Natural killer cell (primary cell): Measurements from ENCODE around the gene ATXN2. TPM values are rescaled to one million over a fixed set of nuclear protein-coding genes. Genes with fewer than 3 reads are reported as not detected.
A peak's percentile ranks its signal among the peaks of the same experiment; 100 is the strongest.

Experiments used
- ATAC-seq, 3 donors: fragments of 150-1000 bp in 2 of 3; fragments of 200-7000 bp in 1 of 3; cut with Tn5 transposase; 1 replicate in 1 of 3; 2 replicates in 2 of 3; pipeline ENCODE4 v1.10.0; 2021; ENCODE audit warnings: mild to moderate bottlenecking in 2 of 3, moderate library complexity in 2 of 3
- DNase-seq, 2 donors: peaks; one replicate each; pipeline versions ENCODE4 v3.0.0 to v3.0.0-alpha.2; 2013 to 2021; ENCODE audit warnings: mixed read lengths in 1 of 2
- H3K27ac ChIP-seq: one replicate; pipeline ENCODE4 v1.5.1; 2013; ENCODE audit warnings: mild to moderate bottlenecking, low read length
- H3K27me3 ChIP-seq: one replicate; pipeline ENCODE4 v1.6.1; 2013; ENCODE audit warnings: low read length; ENCODE audit not compliant: control insufficient read depth, insufficient read depth
- H3K36me3 ChIP-seq: one replicate; pipeline ENCODE4 v1.6.1; 2013; ENCODE audit warnings: low read length; ENCODE audit not compliant: control insufficient read depth, insufficient read depth
- H3K4me1 ChIP-seq: one replicate; pipeline ENCODE4 v1.6.1; 2013; ENCODE audit warnings: low read length; ENCODE audit not compliant: control insufficient read depth, insufficient read depth
- H3K4me3 ChIP-seq: one replicate; pipeline ENCODE4 v1.5.1; 2013; ENCODE audit warnings: low read length
- H3K9me3 ChIP-seq: one replicate; pipeline ENCODE4 v1.6.1; 2013; ENCODE audit warnings: low read length; ENCODE audit not compliant: control insufficient read depth, insufficient read depth
- H3K27ac Mint-ChIP-seq, 2 donors: one replicate each; pipeline ENCODE4 v1.8.0; 2022; ENCODE audit warnings: mild to moderate bottlenecking in 2 of 2, mixed read lengths in 2 of 2, moderate library complexity in 1 of 2
- H3K27me3 Mint-ChIP-seq, 2 donors: one replicate each; pipeline ENCODE4 v1.8.0; 2022; ENCODE audit warnings: low read depth in 2 of 2, mixed read lengths in 2 of 2
- H3K36me3 Mint-ChIP-seq: one replicate; pipeline ENCODE4 v1.8.0; 2022; ENCODE audit warnings: mixed read lengths
- H3K4me1 Mint-ChIP-seq, 2 donors: one replicate each; pipeline ENCODE4 v1.8.0; 2022; ENCODE audit warnings: mixed read lengths in 2 of 2
- H3K4me3 Mint-ChIP-seq: one replicate; pipeline ENCODE4 v1.8.0; 2022; ENCODE audit warnings: mild to moderate bottlenecking, moderate library complexity, mixed read lengths
- H3K9me3 Mint-ChIP-seq, 2 donors: one replicate each; pipeline ENCODE4 v1.8.0; 2022; ENCODE audit warnings: mixed read lengths in 2 of 2
- whole genome bisulfite sequencing: methylation state at CpG from one replicate; pipeline ENCODE4 v1.1.7; 2013; ENCODE audit warnings: missing lambda C conversion rate; ENCODE audit not compliant: insufficient coverage; 5-methylcytosine and 5-hydroxymethylcytosine counted together
- intact Hi-C: fragments of 100-400 bp; cut with micrococcal nuclease; formaldehyde crosslinking; loops from one replicate; pipeline ENCODE4 v1.14.2; 2022
- total RNA-seq, 4 donors: library from RNA; stranded (reverse); fragments of 120-200 nt in 1 of 4; gene quantifications; one replicate each; pipeline versions ENCODE4 v1.2.3 to v1.2.4, GENCODE V29; 2013 to 2022
- TF ChIP-seq, protein P1 (sequence below): fragments of 200-600 bp; IDR thresholded peaks from one replicate; pipeline ENCODE4 v1.8.0; 2022; ENCODE audit warnings: antibody characterized with exemption

Gene ATXN2
- total RNA-seq, 3 donors from 2014 or later (not counting 1 experiment from before 2014, with no cell fraction given), result 44.9 to 56.5 (median 51.5) TPM

DNA sequence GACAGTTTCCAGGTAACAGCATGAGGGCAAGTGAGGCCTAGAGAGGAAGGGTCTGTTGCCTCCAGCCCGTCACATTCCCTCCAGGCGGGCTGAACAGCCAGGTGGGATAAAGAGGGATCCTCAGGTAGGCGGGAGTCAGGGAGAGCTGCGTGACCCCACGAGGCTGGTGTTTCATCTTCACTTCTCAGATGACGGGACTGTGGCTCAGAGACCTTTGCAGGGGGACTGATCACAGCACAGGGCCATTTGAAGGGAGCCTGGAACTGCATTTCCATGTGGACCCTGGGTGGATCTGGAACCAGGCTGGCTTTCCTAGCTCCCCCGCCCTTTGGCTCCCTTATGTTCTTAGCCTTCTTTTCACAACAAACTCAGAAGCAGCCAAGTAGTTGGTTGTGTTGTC is 156.0 kb downstream of the ATXN2 start:
- DNase-seq (no peak), ATAC-seq (no peak)
- H3K27me3 ChIP-seq, result no peaks in the 10 kb centered on the region
- WGBS, result 96% methylated on average over 7 of the region's 7 CpGs
- no peak overlapping the region for H3K4me3 ChIP-seq
- Mint-ChIP-seq H3K4me1 (peaks cover 76 to 82% of the 10 kb centered on the region in 2 donors), H3K4me3 (peak overlapping the region; percentile 80), H3K9me3 (no peaks in the 10 kb centered on the region), H3K36me3 (no peaks in the 10 kb centered on the region), H3K27me3 (no peaks in the 10 kb centered on the region), H3K27ac (peak overlapping the region; percentile 96 to 100)
- H3K27ac ChIP-seq, result no peak overlapping the region
- H3K9me3 ChIP-seq, result no peaks in the 10 kb centered on the region
- TF ChIP-seq, protein P1, sequence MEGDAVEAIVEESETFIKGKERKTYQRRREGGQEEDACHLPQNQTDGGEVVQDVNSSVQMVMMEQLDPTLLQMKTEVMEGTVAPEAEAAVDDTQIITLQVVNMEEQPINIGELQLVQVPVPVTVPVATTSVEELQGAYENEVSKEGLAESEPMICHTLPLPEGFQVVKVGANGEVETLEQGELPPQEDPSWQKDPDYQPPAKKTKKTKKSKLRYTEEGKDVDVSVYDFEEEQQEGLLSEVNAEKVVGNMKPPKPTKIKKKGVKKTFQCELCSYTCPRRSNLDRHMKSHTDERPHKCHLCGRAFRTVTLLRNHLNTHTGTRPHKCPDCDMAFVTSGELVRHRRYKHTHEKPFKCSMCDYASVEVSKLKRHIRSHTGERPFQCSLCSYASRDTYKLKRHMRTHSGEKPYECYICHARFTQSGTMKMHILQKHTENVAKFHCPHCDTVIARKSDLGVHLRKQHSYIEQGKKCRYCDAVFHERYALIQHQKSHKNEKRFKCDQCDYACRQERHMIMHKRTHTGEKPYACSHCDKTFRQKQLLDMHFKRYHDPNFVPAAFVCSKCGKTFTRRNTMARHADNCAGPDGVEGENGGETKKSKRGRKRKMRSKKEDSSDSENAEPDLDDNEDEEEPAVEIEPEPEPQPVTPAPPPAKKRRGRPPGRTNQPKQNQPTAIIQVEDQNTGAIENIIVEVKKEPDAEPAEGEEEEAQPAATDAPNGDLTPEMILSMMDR, result no peak
- H3K36me3 ChIP-seq, result peaks cover 22% of the 10 kb centered on the region
- intact Hi-C loops, result no loop called here
- peaks cover 91% of the 10 kb centered on the region for H3K4me1 ChIP-seq

- H3K27me3 Mint-ChIP-seq, result no peaks in the 10 kb centered on the region
- DNase-seq, result no peak
- Histone ChIP-seq H3K36me3 (peaks cover 16% of the 10 kb centered on the region), H3K4me1 (peaks cover 97% of the 10 kb centered on the region), H3K4me3 (no peak overlapping the region), H3K9me3 (no peaks in the 10 kb centered on the region), H3K27ac (no peak overlapping the region), H3K27me3 (no peaks in the 10 kb centered on the region)
- intact Hi-C loops, result no loop called here
- H3K9me3 Mint-ChIP-seq, result no peaks in the 10 kb centered on the region
- ATAC-seq, result no peak
- 80% methylated on average over 10 of the region's 10 CpGs for WGBS
- H3K4me3 Mint-ChIP-seq, result peak overlapping the region; percentile 9
- peak overlapping the region; percentile 96 to 100 for H3K27ac Mint-ChIP-seq
- H3K36me3 Mint-ChIP-seq, result no peaks in the 10 kb centered on the region
- TF ChIP-seq, protein P1, result no peak
- peaks cover 78 to 85% of the 10 kb centered on the region in 2 donors for H3K4me1 Mint-ChIP-seq
Measured at GRCh38 chr12:111442301-111443045, 156.6 kb downstream of the ATXN2 start.

- no peak overlapping the region for H3K4me3 ChIP-seq
- peaks cover 100% of the 10 kb centered on the region for H3K4me1 ChIP-seq
- DNase-seq (no peak), ATAC-seq (no peak)
- peak overlapping the region; percentile 28 for H3K4me3 Mint-ChIP-seq
- no peaks in the 10 kb centered on the region for H3K36me3 Mint-ChIP-seq
- H3K36me3 ChIP-seq, result peaks cover 8% of the 10 kb centered on the region
- no peaks in the 10 kb centered on the region for H3K27me3 Mint-ChIP-seq
- no peaks in the 10 kb centered on the region for H3K9me3 Mint-ChIP-seq
- WGBS, result 94% methylated on average over 4 of the region's 7 CpGs
- H3K27ac Mint-ChIP-seq, result peak overlapping the region; percentile 96 to 100
- no peak overlapping the region for H3K27ac ChIP-seq
- H3K27me3 ChIP-seq, result no peaks in the 10 kb centered on the region
- H3K4me1 Mint-ChIP-seq, result peaks cover 86 to 92% of the 10 kb centered on the region in 2 donors
- intact Hi-C loops, result no loop called here
- TF ChIP-seq, protein P1, result no peak
- no peaks in the 10 kb centered on the region for H3K9me3 ChIP-seq
Measured at GRCh38 chr12:111441107-111441928, 157.8 kb downstream of the ATXN2 start.
